OCI-LY3 (cell line): Measurements from ENCODE around the gene OBSL1.

Experiments
- CTCF ChIP-seq: fragments of 200-600, 300-600 bp; sonication (generic); IDR thresholded peaks from 2 replicates; pipeline ENCODE4 v1.5.1; 2014; ENCODE audit warnings: antibody characterized with exemption, low read length, low read depth
- EZH2phosphoT487 ChIP-seq: fragments of 200-600 bp; shearing (Covaris generic); IDR thresholded peaks from 2 replicates; pipeline ENCODE4 v1.6.1; 2018; ENCODE audit warnings: antibody characterized with exemption, mixed run types, low read depth

DNA sequence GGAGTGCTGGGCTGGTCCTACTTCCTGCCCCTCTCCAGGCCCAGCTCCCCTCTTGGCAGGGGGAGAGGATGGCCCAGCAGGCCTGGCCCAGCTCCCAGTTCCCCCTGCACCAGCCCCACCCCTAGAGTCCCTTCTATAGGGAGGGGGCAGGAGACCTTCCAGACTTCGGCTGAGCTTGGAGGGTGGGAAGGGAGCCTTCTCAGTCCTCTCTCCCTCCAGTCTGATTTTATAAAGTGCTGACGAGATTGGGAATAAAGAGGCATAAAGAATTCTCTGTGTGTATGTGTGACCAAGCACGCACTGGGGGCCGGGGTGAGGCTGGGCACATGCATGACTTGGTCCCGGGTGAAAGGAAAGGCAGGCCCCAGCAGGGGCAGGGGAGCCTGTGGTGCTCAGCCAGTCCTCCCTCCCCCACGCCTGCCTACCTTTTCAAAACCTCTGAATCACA, 32.8 kb downstream of the OBSL1 start:
- TF ChIP-seq CTCF (no peak), EZH2phosphoT487 (no peak)
